ENCODE data around the gene ZBTB46. TPM values are rescaled to one million over a fixed set of nuclear protein-coding genes. Genes with fewer than 3 reads are reported as not detected.
"Not testable (repeated sequence)": the region's sequence is repeated elsewhere in the genome, so short reads cannot be mapped to it uniquely, and the experiment has no call there.

The ZBTB46 gene
- total RNA-seq, 2 donors from 2014 or later, result 7.9 to 12.2 TPM

GRCh38 chr20:63856098-63856511, 25.0 kb upstream of the ZBTB46 start:
- WGBS, result 36% methylated on average over 22 of the region's 22 CpGs
- Histone ChIP-seq H3K27me3 (replicated peaks; ENCODE audit: insufficient read depth) (no peaks in the 10 kb centered on the region), H3K36me3 (no peaks in the 10 kb centered on the region), H3K9me3 (no peaks in the 10 kb centered on the region), H3K4me1 (replicated peaks) (peaks cover 5% of the 10 kb centered on the region), H3K4me3 (no peak overlapping the region), H3K27ac (no peak overlapping the region)
- intact Hi-C loops (cut with DNase I), result no loop called here
- DNase-seq (ENCODE audit: low spot score), result no peak
- TF ChIP-seq CTCF (IDR thresholded peaks at IDR 0.05), result no peak
- no peak for TF ChIP-seq POLR2AphosphoS5 (IDR thresholded peaks at IDR 0.05)

GRCh38 chr20:63855363-63856097, 24.5 kb upstream of the ZBTB46 start:
- intact Hi-C loops (cut with DNase I), result no loop called here
- 25% methylated on average over 30 of the region's 36 CpGs for WGBS
- Histone ChIP-seq H3K27me3 (replicated peaks; ENCODE audit: insufficient read depth) (no peaks in the 10 kb centered on the region), H3K36me3 (no peaks in the 10 kb centered on the region), H3K4me3 (peak overlapping the region in 1 of 2 donors; percentile 3), H3K9me3 (no peaks in the 10 kb centered on the region), H3K4me1 (replicated peaks) (peaks cover 5% of the 10 kb centered on the region), H3K27ac (no peak overlapping the region)
- DNase-seq (ENCODE audit: low spot score), result no peak
- TF ChIP-seq POLR2A (IDR thresholded peaks at IDR 0.05) (no peak), CTCF (IDR thresholded peaks at IDR 0.05) (no peak), POLR2AphosphoS5 (IDR thresholded peaks at IDR 0.05) (no peak)

- no peaks in the 10 kb centered on the region for H3K27me3 ChIP-seq (replicated peaks; ENCODE audit: insufficient read depth)
Observed at GRCh38 chr20:63854766-63855362, 23.8 kb upstream of the ZBTB46 start.

GRCh38 chr20:63854069-63854765, 23.2 kb upstream of the ZBTB46 start:
- H3K27me3 ChIP-seq (replicated peaks; ENCODE audit: insufficient read depth), result no peaks in the 10 kb centered on the region
- peak overlapping the region in 1 of 2 donors; percentile 5 for H3K4me3 ChIP-seq
- H3K4me1 ChIP-seq (replicated peaks), result peaks cover 5% of the 10 kb centered on the region
- no peak for TF ChIP-seq POLR2A (IDR thresholded peaks at IDR 0.05)
- no peak for TF ChIP-seq POLR2AphosphoS5 (IDR thresholded peaks at IDR 0.05)
- no peak for TF ChIP-seq CTCF (IDR thresholded peaks at IDR 0.05)
- intact Hi-C loops (cut with DNase I), result no loop called here
- WGBS, result 19% methylated on average over 15 of the region's 17 CpGs
- no peaks in the 10 kb centered on the region for H3K36me3 ChIP-seq
- DNase-seq (ENCODE audit: low spot score), result no peak
- H3K27ac ChIP-seq, result peak overlapping the region; percentile 39 to 51
- H3K9me3 ChIP-seq, result no peaks in the 10 kb centered on the region

More at GRCh38 chr20:63854766-63855362, 23.8 kb upstream of the ZBTB46 start:
- DNase-seq (ENCODE audit: low spot score), result no peak
- peak overlapping the region; percentile 3 to 5 for H3K4me3 ChIP-seq
- H3K4me1 ChIP-seq (replicated peaks), result peaks cover 5% of the 10 kb centered on the region
- intact Hi-C loops (cut with DNase I), result no loop called here
- no peaks in the 10 kb centered on the region for H3K36me3 ChIP-seq
- peak overlapping the region; percentile 39 to 51 for H3K27ac ChIP-seq
- WGBS, result 8% methylated on average over 20 of the region's 26 CpGs
- no peaks in the 10 kb centered on the region for H3K9me3 ChIP-seq
- TF ChIP-seq POLR2A (IDR thresholded peaks at IDR 0.05), result no peak
- no peak for TF ChIP-seq CTCF (IDR thresholded peaks at IDR 0.05)
- no peak for TF ChIP-seq POLR2AphosphoS5 (IDR thresholded peaks at IDR 0.05)

- H3K27me3 ChIP-seq (replicated peaks; ENCODE audit: insufficient read depth); DNase-seq (ENCODE audit: low spot score); H3K4me3 ChIP-seq; H3K27ac ChIP-seq; H3K36me3 ChIP-seq; H3K9me3 ChIP-seq; H3K4me1 ChIP-seq (replicated peaks); intact Hi-C loops (cut with DNase I): not testable (repeated sequence)
- WGBS, result 84% methylated on average over 4 of the region's 4 CpGs
Observed at GRCh38 chr20:63853733-63854068, 22.6 kb upstream of the ZBTB46 start.

GRCh38 chr20:63851548-63851943, 20.5 kb upstream of the ZBTB46 start:
- H3K4me1 ChIP-seq (replicated peaks); DNase-seq (ENCODE audit: low spot score); H3K27me3 ChIP-seq (replicated peaks; ENCODE audit: insufficient read depth); H3K9me3 ChIP-seq; H3K27ac ChIP-seq; H3K36me3 ChIP-seq; H3K4me3 ChIP-seq; intact Hi-C loops (cut with DNase I): not testable (repeated sequence)
- 82% methylated on average over 14 of the region's 14 CpGs for WGBS

All from prostate gland (tissue), 2 donors.